Measurements from ENCODE around the gene SERF2.

GRCh38 chr15:43800286-43801141, 8.4 kb downstream of the SERF2 start, which contains the start of gene HYPK:
- TF ChIP-seq, protein P1, sequence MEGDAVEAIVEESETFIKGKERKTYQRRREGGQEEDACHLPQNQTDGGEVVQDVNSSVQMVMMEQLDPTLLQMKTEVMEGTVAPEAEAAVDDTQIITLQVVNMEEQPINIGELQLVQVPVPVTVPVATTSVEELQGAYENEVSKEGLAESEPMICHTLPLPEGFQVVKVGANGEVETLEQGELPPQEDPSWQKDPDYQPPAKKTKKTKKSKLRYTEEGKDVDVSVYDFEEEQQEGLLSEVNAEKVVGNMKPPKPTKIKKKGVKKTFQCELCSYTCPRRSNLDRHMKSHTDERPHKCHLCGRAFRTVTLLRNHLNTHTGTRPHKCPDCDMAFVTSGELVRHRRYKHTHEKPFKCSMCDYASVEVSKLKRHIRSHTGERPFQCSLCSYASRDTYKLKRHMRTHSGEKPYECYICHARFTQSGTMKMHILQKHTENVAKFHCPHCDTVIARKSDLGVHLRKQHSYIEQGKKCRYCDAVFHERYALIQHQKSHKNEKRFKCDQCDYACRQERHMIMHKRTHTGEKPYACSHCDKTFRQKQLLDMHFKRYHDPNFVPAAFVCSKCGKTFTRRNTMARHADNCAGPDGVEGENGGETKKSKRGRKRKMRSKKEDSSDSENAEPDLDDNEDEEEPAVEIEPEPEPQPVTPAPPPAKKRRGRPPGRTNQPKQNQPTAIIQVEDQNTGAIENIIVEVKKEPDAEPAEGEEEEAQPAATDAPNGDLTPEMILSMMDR (IDR thresholded peaks at IDR 0.05; ENCODE audit: control extremely low read depth in 1 of 3, insufficient read depth in 1 of 3, low read depth in 1 of 3, low read length in 3 of 3): no peak
- TF ChIP-seq JUN (IDR thresholded peaks at IDR 0.05; ENCODE audit: low read depth, low read length): no peak
